ENCODE measurements around the gene ARID4A.

ARID4A gene

DNA sequence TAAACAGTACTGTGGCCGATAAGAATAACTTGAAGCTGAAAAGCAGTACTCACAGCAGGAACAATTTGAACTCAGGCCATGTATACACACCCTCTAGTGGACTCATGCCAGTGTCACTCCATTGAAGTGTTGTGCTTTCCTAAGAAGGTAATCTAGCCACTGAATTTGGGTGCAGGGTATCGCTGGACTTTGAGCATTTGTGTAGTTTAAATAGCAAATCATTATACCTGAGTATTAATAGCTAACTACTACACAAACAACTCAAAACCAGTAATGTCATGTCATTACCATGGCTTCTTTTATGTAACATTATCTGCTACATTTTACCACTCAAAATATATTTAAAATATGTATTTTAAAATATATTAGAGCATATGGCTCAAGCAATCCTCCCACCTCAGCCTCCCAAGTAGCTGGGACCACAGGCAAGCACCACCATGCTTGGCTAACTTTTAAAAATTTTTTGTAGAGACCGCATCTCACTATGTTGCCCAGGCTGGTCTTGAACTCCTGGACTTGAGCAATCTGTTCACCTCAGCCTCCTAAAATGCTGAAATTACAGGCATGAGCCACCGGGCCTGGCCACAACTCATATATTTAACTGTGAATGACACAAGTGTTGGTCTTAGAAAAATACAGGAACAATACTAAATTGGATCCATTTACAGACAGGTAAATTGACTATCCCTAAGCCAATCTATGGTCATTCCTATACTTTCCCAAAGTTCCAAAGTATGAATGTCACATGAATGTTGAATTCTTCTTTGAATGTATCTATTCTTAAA is 25.6 kb upstream of the ARID4A start:
- Histone ChIP-seq H3K36me3 (peaks cover 68% of the 10 kb centered on the region), H3K27ac (no peak overlapping the region), H3K27me3 (ENCODE audit: insufficient read depth, low read depth, severe bottlenecking) (no peaks in the 10 kb centered on the region), H3K4me3 (ENCODE audit: low read depth, low read length) (no peak overlapping the region), H3K9me3 (ENCODE audit: severe bottlenecking) (no peaks in the 10 kb centered on the region)
- no peak; the same call in 1 of the 2 replicates for TF ChIP-seq CTCF (IDR thresholded peaks at IDR 0.05; ENCODE audit: low read depth, low read length)
- DNase-seq, result no peak

DNA sequence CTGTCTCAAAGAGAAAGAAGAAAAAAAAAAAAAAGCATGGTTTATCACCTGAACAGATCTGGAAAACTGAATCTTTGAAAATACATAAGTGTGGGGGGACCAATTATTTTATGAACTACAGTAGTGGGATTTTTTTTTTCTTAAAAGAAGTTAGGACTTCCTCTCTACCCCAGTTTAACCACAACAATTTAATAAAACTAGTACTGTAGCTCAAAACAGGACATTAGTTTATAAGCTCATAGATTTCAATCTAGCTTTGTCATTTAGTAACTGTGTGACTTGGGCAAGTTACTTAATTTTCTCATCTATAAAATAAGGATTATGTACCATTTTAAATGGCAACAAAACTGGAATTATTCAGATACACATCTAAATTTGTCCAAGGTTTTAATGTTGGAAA is 23.5 kb upstream of the ARID4A start:
- Histone ChIP-seq H3K27ac (no peak overlapping the region), H3K9me3 (ENCODE audit: severe bottlenecking) (no peaks in the 10 kb centered on the region), H3K27me3 (ENCODE audit: insufficient read depth, low read depth, severe bottlenecking) (no peaks in the 10 kb centered on the region), H3K36me3 (peaks cover 65% of the 10 kb centered on the region), H3K4me3 (ENCODE audit: low read depth, low read length) (no peak overlapping the region)
- no peak for DNase-seq
- TF ChIP-seq CTCF (IDR thresholded peaks at IDR 0.05; ENCODE audit: low read depth, low read length), result no peak

DNA sequence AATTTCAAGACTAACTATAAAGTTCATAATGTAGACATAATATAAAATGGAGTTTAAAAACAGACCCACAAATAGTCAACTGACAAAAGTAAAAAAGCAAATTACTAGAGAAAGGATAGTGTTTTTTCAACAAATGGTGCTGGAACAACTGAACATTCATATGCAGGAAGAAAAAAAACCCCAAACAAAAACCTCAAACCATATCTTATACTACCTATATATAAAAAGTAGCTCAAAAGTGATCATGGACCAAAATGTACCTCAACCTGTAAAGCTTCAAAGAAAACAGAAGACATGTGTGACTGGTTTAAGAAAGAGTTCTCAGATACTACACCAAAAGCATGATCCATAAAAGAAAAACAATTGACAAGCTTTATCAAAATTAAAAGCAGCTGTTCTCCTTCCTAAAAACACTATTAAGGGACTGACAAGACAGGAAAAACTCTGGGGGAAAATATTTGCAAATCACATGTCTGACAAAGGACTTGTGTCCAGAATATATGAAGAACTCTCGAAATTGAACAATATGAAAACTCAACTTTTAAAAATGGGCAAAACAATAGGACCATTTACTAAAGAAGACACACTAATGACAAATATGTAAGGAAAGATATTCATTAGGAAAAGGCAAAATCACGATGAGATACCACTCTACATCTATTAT is 22.7 kb upstream of the ARID4A start:
- peaks cover 61% of the 10 kb centered on the region for H3K36me3 ChIP-seq
- H3K27me3 ChIP-seq (ENCODE audit: insufficient read depth, low read depth, severe bottlenecking), result no peaks in the 10 kb centered on the region
- no peak overlapping the region for H3K27ac ChIP-seq
- no peak for DNase-seq
- no peak overlapping the region for H3K4me3 ChIP-seq (ENCODE audit: low read depth, low read length)
- H3K9me3 ChIP-seq (ENCODE audit: severe bottlenecking), result no peaks in the 10 kb centered on the region
- TF ChIP-seq CTCF (IDR thresholded peaks at IDR 0.05; ENCODE audit: low read depth, low read length), result no peak

- H3K36me3 ChIP-seq, result peaks cover 61% of the 10 kb centered on the region
- no peaks in the 10 kb centered on the region for H3K27me3 ChIP-seq (ENCODE audit: insufficient read depth, low read depth, severe bottlenecking)
- no peak for DNase-seq
- no peak overlapping the region for H3K4me3 ChIP-seq (ENCODE audit: low read depth, low read length)
- TF ChIP-seq CTCF (IDR thresholded peaks at IDR 0.05; ENCODE audit: low read depth, low read length), result no peak
- no peaks in the 10 kb centered on the region for H3K9me3 ChIP-seq (ENCODE audit: severe bottlenecking)
- H3K27ac ChIP-seq, result no peak overlapping the region
These were observed 22.1 kb upstream of the ARID4A start for GRCh38 chr14:58276208-58276607.

DNA sequence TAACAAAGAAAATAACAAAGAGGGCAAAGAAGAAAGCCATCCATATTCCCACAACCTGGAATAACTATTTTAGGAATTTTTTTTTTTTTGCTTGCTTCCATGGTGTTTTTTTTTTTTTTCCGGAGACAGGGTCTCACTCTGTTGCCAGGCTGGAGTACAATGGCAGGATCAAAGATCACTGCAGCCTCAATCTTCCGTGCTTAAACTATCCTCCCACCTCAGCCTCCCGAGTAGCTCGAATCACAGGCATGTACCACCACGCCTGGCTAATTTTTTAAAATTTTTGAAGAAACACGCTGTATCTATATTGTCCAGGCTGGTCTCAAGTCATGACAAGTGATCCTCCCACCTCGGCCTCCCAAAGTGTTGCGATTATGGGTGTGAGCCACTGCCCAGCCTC is 20.2 kb upstream of the ARID4A start:
- no peak for TF ChIP-seq CTCF (IDR thresholded peaks at IDR 0.05; ENCODE audit: low read depth, low read length)
- H3K36me3 ChIP-seq, result peaks cover 56% of the 10 kb centered on the region

More for the DNA sequence above, 20.2 kb upstream of the ARID4A start:
- no peaks in the 10 kb centered on the region for H3K27me3 ChIP-seq (ENCODE audit: insufficient read depth, low read depth, severe bottlenecking)
- H3K4me3 ChIP-seq (ENCODE audit: low read depth, low read length), result no peak overlapping the region
- H3K27ac ChIP-seq, result no peak overlapping the region
- H3K9me3 ChIP-seq (ENCODE audit: severe bottlenecking), result no peaks in the 10 kb centered on the region
- no peak for DNase-seq

All from WERI-Rb-1 (cell line).